GM20000 (cell line): Measurements from ENCODE around the gene SLA2.
A peak's percentile ranks its signal among the peaks of the same experiment; 100 is the strongest.
"Not testable (repeated sequence)": the region's sequence is repeated elsewhere in the genome, so short reads cannot be mapped to it uniquely, and the experiment has no call there.

Experiments
- DNase-seq: peaks from one replicate; pipeline ENCODE4 v3.0.0; 2012; ENCODE audit warnings: low spot score
- TF ChIP-seq, protein P1 (sequence below): IDR thresholded peaks from 2 replicates; pipeline ENCODE4 v1.5.1; 2012; ENCODE audit warnings: mild to moderate bottlenecking, control low read depth; ENCODE audit errors: extremely low read depth, missing control alignments

SLA2 gene, protein sequence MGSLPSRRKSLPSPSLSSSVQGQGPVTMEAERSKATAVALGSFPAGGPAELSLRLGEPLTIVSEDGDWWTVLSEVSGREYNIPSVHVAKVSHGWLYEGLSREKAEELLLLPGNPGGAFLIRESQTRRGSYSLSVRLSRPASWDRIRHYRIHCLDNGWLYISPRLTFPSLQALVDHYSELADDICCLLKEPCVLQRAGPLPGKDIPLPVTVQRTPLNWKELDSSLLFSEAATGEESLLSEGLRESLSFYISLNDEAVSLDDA

DNA sequence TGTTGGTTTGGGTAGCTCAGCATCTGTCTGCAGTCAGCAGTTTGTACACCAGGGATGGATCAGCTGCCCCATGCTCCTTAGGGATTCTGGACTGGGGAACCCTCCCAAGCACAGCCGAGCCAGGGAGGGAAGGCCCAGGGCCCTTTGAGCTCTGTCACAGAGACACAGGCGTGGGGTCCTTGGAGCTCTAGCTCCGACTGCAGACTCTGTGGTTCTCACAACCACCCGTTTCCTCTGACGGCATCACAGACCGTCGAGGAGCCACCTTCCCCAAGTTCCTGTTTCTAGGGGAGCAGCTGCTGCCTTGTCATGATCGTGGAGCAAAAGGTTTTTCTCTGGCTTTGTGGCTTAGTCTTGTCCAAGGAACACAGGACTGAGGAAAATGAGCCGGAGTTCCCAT is at the start of gene SLA2:
Gene SLA2, minus strand, starts transcription at position 199 of the 400 bp plus-strand sequence. CDS start 4,861 bp downstream, outside the sequence.
- peak; percentile 69 for DNase-seq
- TF ChIP-seq, protein P1, sequence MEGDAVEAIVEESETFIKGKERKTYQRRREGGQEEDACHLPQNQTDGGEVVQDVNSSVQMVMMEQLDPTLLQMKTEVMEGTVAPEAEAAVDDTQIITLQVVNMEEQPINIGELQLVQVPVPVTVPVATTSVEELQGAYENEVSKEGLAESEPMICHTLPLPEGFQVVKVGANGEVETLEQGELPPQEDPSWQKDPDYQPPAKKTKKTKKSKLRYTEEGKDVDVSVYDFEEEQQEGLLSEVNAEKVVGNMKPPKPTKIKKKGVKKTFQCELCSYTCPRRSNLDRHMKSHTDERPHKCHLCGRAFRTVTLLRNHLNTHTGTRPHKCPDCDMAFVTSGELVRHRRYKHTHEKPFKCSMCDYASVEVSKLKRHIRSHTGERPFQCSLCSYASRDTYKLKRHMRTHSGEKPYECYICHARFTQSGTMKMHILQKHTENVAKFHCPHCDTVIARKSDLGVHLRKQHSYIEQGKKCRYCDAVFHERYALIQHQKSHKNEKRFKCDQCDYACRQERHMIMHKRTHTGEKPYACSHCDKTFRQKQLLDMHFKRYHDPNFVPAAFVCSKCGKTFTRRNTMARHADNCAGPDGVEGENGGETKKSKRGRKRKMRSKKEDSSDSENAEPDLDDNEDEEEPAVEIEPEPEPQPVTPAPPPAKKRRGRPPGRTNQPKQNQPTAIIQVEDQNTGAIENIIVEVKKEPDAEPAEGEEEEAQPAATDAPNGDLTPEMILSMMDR = no peak

DNA sequence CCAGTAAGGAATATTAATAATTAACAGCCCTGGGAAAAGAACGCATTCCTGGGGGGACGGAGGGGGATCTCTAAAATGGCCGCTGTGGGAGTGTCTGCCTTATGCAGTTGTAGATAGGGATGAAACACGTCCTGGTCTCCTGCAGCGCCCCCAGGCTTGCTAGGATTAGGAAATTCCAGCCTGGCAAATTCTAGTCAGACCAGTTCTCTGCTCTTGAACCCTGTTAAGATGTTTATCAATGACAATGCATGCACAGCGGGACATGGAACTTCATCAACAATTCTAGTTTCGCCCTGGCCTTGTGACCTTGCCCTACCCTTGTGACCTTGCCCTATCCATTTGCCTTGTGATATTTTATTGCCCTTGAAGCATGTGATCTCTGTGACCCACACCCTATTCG is 49.5 kb upstream of the SLA2 start:
- not testable (repeated sequence) for DNase-seq

DNA sequence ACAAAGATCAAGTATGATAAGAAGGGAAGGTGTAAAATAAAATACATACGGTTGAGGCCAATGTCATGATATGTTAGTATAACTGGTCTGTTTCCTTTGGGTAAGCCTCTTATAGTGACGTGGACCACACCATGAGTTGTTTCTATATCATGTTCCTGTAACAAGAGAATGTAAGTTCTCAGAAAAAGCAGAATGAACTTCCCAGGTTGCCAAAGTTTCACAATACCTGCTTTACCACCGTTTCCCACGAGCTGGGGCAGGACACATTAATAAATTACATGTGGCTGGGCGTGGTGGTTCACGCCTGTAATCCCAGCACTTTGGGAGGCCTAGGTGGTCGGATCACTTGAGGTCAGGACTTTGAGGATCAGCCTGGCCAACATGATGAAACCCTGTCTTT is 42.6 kb upstream of the SLA2 start:
- TF ChIP-seq, protein P1 = no peak
- DNase-seq = no peak

DNA sequence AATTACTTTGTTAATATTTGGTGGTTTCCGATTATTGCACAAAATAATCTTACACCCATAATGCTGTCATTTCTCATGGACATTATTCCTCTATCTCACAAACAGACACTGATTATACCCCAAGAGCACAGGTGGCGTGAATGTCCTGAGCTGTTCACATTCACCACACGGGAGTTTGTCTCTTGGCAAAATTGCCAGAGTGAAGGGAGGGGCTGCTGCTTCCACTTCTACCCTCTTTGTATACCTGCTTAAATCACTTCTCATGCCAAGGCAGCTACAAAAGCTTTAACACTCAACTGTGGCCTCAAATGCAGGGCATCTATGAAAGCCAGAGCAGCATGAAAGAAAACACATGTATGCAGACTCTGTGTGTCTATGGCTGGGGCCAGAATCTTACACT is 41.9 kb upstream of the SLA2 start:
- no peak for DNase-seq
- TF ChIP-seq, protein P1 = no peak

DNA sequence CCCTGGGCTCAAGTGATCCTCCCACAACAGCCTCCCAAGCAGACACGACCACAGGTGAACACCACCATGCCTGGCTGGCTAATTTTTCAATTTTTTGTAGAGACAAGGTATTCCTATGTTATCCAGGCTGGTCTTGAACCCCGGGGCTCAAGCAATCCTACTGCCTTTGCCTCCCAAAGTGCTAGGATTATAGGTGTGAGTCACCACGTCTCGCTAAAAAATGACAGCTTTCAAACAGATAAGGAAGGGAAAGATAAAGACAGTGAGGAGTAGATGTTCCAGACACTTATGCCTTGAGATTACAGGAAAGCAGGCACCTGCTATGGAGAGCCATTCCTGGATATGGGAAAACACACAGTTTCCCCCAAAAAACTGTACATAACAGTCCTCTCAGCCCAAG is 40.9 kb upstream of the SLA2 start:
- TF ChIP-seq, protein P1 = no peak
- no peak for DNase-seq

DNA sequence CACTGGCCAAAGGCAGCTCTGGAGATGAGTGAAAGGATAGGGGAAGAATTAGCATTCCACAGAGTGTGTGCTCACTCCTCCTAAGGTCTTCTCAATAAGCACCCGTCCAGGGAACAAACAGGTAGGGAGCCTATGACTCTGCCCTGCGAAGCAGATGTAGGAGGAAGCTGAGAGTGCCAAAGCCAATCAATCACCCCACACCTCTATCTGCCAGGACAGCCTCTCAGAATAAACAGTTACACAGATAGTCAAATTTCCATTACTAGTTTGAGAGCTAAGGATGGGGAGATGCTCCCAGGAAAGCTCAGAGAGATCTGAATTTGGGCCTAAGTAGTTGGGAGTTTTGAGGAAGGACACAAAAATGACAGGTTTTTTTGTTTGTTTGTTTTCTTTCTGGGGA is 40.5 kb upstream of the SLA2 start:
- TF ChIP-seq, protein P1 = no peak
- DNase-seq = no peak

DNA sequence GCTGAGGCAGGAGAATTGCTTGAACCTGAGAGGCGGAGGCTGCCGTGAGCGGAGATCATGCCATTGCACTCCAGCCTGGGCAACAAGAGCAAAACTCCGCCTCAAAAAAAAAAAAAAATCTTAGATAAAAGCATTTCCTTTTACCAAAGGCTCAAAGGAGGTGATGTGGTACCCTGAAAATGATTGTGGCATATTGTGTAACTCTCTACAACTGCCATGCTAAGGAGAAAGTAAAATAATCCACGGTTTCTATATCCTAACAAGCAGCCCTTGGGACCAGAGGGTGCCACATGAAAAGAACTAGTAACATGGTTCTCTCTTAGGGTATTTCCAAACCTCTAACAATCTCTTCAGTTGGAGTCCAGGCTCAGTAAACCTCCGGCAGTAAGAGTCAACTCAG is 38.8 kb upstream of the SLA2 start:
- no peak for DNase-seq
- TF ChIP-seq, protein P1 = no peak

DNA sequence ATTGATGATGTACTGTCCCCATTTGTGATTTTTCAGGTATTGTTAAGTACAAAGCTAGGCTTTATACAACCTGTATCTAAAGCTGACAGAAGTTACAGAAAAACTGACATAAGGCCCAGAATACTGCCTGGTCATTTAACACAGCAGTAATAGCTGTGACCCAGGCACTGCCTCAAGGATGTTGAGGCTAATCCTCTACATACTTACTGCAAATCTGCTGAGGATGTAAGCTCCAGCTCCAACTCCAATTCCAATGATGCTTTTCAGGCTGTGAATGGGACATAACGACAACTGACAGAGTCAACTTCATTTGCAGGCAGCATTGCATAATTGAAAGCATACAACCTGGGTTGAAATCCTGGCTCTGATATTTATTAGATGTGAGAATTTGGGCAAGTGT is 36.3 kb upstream of the SLA2 start:
- no peak for DNase-seq
- TF ChIP-seq, protein P1 = no peak
